TTC549 (cell line): ENCODE measurements around the gene PCDHGB1.
"Not testable (repeated sequence)": the region's sequence is repeated elsewhere in the genome, so short reads cannot be mapped to it uniquely, and the experiment has no call there.

Source experiments
- FAIRE-seq: peaks from 2 replicates; lab custom pipeline; 2012; peaks lifted over from hg19 to GRCh38; lab: Jason Lieb, UNC

PCDHGB1 gene

DNA sequence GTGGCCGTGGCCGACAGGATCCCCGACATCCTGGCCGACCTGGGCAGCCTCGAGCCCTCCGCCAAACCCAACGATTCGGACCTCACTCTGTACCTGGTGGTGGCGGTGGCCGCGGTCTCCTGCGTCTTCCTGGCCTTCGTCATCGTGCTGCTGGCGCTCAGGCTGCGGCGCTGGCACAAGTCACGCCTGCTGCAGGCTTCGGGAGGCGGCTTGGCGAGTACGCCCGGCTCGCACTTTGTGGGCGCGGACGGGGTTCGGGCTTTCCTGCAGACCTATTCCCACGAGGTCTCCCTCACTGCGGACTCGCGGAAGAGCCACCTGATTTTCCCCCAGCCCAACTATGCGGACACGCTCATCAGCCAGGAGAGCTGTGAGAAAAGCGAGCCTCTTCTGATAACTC lies 3.9 kb upstream of the PCDHGB1 start:
- FAIRE-seq = not testable (repeated sequence)

DNA sequence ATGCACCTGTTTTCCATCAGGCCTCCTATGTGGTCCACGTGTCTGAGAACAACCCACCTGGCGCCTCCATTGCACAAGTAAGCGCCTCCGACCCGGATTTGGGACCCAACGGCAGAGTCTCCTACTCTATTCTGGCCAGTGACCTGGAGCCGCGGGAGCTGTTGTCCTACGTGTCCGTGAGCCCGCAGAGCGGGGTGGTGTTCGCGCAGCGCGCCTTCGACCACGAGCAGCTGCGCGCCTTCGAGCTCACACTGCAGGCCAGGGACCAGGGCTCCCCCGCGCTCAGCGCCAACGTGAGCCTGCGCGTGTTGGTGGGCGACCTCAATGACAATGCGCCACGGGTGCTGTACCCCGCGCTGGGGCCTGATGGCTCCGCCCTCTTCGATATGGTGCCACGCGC lies 1.7 kb downstream of the PCDHGB1 start:
- FAIRE-seq = no peak

GRCh38 chr5:141354900-141355469 lies 5.1 kb downstream of the PCDHGB1 start, which contains the start of gene PCDHGA4:
PCDHGA4 (plus strand) TSS chr5:141355021; CDS start chr5:141355108, 87 bp downstream.
- no peak for FAIRE-seq

- FAIRE-seq = no peak
Observed at GRCh38 chr5:141355641-141356040, 5.7 kb downstream of the PCDHGB1 start.

- FAIRE-seq = no peak
Observed at GRCh38 chr5:141356133-141356532, 6.2 kb downstream of the PCDHGB1 start.

DNA sequence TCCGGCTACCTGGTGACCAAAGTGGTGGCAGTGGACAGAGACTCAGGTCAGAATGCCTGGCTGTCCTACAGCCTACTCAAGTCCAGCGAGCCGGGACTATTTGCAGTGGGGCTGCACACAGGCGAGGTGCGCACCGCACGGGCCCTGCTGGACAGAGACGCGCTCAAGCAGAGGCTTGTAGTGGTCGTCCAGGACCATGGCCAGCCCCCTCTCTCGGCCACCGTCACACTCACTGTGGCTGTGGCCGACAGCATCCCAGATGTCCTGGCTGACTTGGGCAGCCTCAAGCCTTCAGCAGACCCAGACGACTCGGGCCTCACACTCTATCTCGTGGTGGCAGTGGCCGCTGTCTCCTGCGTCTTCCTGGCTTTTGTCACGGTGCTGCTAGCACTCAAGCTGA lies 7.1 kb downstream of the PCDHGB1 start:
- no peak for FAIRE-seq

GRCh38 chr5:141359790-141360426 lies 10.0 kb downstream of the PCDHGB1 start, which contains the start of gene PCDHGB2:
PCDHGB2 (plus strand) TSS chr5:141359994; CDS start chr5:141360136, 142 bp downstream.
- FAIRE-seq = peak; percentile 11

- FAIRE-seq = no peak
Observed at GRCh38 chr5:141360685-141361084, 10.8 kb downstream of the PCDHGB1 start.

DNA sequence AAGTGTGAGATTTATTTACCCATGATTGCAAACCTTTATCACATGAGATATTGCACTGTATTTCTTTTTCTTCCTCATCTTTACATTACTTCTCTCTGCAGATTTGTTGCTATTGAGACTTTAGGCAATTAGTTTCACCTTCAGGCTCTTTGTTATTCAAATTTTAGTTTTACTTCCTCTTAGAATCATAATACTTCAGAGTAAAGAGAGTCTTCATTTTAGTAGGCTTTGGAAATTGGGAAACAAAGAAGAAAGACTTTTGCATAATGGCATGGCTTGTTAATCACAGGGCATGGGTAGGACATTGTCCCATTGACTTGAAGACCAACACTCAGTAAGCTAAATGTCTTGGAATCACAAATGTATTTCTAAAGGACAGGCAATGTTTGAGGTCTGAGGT lies 12.8 kb downstream of the PCDHGB1 start:
- no peak for FAIRE-seq

GRCh38 chr5:141363952-141364660 lies 14.2 kb downstream of the PCDHGB1 start, which contains the start of gene PCDHGA5:
PCDHGA5 (plus strand) TSS chr5:141364162; CDS start chr5:141364331, 169 bp downstream.
- FAIRE-seq = no peak

- no peak for FAIRE-seq
Observed at GRCh38 chr5:141366016-141366896, 16.4 kb downstream of the PCDHGB1 start.

GRCh38 chr5:141369994-141370848 lies 20.3 kb downstream of the PCDHGB1 start, which contains the start of gene PCDHGB3:
PCDHGB3 (plus strand) TSS chr5:141370242; CDS start chr5:141370395, 153 bp downstream.
- no peak for FAIRE-seq

GRCh38 chr5:141371572-141372475 lies 21.9 kb downstream of the PCDHGB1 start:
- FAIRE-seq = no peak

DNA sequence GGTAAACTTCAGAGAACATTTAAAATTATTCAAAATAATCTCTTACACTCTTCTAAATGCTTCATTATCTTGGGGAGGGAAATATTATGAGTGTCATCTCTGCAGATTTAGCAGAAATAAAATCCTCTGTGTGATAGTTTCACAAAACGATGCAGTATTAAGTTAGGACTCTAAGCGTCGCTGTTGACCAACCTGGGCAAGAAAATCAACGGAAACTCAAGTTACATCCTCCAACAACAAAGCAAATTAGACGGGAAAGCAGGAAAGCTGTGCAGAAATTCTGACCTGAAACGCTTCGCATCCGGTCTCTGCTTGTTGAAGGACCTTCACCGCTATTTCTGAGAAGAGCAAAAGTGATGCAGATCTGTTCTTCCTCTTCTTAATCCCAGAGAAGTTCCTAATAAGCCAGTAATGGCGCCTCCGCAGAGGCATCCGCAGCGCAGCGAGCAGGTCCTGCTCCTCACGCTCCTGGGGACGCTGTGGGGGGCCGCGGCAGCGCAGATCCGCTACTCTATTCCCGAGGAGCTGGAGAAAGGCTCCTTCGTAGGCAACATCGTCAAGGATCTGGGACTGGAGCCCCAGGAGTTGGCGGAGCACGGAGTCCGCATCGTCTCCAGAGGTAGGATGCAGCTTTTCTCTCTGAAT lies 23.9 kb downstream of the PCDHGB1 start, which contains the start of gene PCDHGA6:
PCDHGA6 (plus strand) TSS at position 219 of the 645 bp plus-strand sequence; CDS start at position 412, 193 bp downstream.
- no peak for FAIRE-seq

- no peak for FAIRE-seq
Observed at GRCh38 chr5:141374627-141375026, 24.7 kb downstream of the PCDHGB1 start.

DNA sequence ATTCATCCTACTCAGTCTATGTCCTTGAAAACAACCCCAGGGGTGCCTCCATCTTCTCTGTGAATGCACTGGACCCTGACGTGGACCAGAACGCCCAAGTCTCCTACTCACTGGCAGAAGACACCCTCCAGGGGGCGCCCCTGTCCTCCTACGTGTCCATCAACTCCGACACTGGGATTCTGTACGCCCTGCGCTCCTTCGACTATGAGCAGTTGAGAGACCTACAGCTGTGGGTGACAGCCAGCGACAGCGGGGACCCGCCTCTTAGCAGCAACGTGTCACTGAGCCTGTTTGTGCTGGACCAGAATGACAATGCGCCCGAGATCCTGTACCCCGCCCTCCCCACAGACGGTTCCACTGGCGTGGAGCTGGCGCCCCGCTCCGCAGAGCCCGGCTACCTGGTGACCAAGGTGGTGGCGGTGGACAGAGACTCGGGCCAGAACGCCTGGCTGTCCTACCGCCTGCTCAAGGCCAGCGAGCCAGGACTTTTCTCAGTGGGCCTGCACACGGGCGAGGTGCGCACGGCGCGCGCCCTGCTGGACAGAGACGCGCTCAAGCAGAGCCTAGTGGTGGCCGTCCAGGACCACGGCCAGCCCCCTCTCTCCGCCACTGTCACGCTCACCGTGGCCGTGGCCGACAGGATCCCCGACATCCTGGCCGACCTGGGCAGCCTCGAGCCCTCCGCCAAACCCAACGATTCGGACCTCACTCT lies 25.7 kb downstream of the PCDHGB1 start:
- not testable (repeated sequence) for FAIRE-seq

- no peak for FAIRE-seq
Observed at GRCh38 chr5:141382469-141383294, 32.8 kb downstream of the PCDHGB1 start, which contains the start of gene PCDHGA7. PCDHGA7 (plus strand) TSS chr5:141382742; CDS start chr5:141382900, 158 bp downstream.

DNA sequence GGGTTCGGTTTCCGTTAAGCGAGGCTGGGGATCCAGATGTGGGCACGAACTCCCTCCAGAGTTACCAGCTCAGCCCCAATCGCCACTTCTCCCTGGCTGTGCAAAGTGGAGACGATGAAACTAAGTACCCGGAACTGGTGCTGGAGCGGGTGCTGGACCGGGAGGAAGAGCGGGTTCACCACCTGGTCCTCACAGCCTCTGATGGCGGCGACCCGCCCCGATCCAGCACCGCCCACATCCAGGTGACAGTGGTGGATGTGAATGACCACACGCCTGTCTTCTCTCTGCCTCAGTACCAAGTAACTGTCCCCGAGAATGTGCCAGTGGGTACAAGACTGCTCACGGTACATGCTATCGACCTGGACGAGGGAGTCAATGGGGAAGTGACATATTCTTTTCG lies 33.4 kb downstream of the PCDHGB1 start:
- FAIRE-seq = no peak
